Naive B cell (primary cell): ENCODE data around the gene VSTM2L. TPM values are rescaled to one million over a fixed set of nuclear protein-coding genes. Genes with fewer than 3 reads are reported as not detected.

Experiments
- ATAC-seq, 2 donors: fragments of 150-1000 bp; cut with Tn5 transposase; 2 replicates each; pipeline ENCODE4 v1.10.0; 2021; ENCODE audit warnings: low read depth in 2 of 2, mild to moderate bottlenecking in 2 of 2, moderate library complexity in 2 of 2
- DNase-seq: peaks from one replicate; pipeline ENCODE4 v3.0.0; 2022
- H3K27ac Mint-ChIP-seq, 6 donors: one replicate each; pipeline ENCODE4 v1.8.0; 2020 to 2022; ENCODE audit warnings: mild to moderate bottlenecking in 6 of 6, mixed read lengths in 6 of 6, moderate library complexity in 5 of 6, inconsistent platforms in 2 of 6
- H3K27me3 Mint-ChIP-seq, 3 donors: one replicate each; pipeline ENCODE4 v1.8.0; 2021 to 2022; ENCODE audit warnings: mixed read lengths in 3 of 3, mild to moderate bottlenecking in 1 of 3
- H3K36me3 Mint-ChIP-seq, 2 donors: one replicate each; pipeline ENCODE4 v1.8.0; 2020 to 2022; ENCODE audit warnings: mixed read lengths in 2 of 2, inconsistent platforms in 1 of 2, mild to moderate bottlenecking in 1 of 2
- H3K4me1 Mint-ChIP-seq, 3 donors: one replicate each; pipeline ENCODE4 v1.8.0; 2020 to 2022; ENCODE audit warnings: mixed read lengths in 3 of 3, inconsistent platforms in 1 of 3, mild to moderate bottlenecking in 1 of 3, moderate library complexity in 1 of 3
- H3K4me3 Mint-ChIP-seq, 8 donors: one replicate each; pipeline ENCODE4 v1.8.0; 2020 to 2022; ENCODE audit warnings: mild to moderate bottlenecking in 8 of 8, mixed read lengths in 8 of 8, moderate library complexity in 8 of 8, inconsistent platforms in 2 of 8
- H3K9me3 Mint-ChIP-seq, 7 donors: one replicate each; pipeline ENCODE4 v1.8.0; 2020 to 2022; ENCODE audit warnings: mixed read lengths in 7 of 7, mild to moderate bottlenecking in 5 of 7, inconsistent platforms in 2 of 7, moderate library complexity in 1 of 7
- polyA plus RNA-seq, 6 donors: library from polyadenylated mRNA; unstranded; fragments of 300-500 nt; fragmentation: Illumina TruSeq; gene quantifications; one replicate each; pipeline ENCODE4 v1.2.3, GENCODE V29; 2021; ENCODE audit warnings: low read depth in 6 of 6

VSTM2L gene
- polyA plus RNA-seq, 6 donors from 2014 or later, result not detected

DNA sequence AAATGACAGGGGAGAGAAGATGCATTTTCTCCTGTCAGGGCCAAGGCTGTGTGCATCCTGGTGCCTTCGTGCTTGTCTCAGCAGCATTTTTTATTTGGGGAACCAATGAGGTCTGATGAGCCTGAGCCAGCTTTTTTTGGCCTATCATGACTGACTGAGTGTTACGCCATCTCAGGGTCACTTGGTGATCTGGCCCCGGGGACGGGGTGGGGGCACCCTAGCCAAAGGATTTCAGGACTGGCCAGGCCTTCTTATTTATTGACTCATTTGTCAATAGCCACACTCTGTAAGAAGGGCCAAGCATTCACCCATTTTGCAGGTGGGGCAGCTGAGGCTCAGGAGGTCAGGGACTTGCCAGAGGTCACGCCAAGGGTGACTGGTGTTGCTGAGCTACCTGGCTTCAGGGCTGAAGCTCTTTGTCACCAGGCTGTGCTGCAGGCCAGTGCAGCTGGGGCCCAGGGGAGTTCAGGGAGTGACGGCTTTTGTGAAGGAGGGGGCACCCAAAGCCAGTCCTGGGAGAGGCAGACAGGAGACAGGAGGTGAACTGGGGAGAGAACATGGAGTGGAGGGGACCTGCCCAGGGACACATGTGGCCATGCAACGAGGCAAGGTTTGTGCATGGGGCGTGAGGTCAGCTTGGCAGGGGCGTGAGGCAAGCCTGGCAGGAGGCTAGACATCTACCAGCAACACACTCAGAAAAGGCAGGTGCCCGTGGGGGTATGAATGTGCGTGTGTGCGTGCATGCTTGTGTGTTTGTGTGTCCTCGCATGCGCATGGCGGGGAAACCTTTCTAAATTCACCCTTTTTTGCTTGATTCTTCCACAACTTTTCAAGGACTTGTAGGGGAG is 31.1 kb downstream of the VSTM2L start:
- H3K36me3 Mint-ChIP-seq, result no peaks in the 10 kb centered on the region
- H3K9me3 Mint-ChIP-seq, result no peaks in the 10 kb centered on the region
- no peak overlapping the region for H3K27ac Mint-ChIP-seq
- peaks cover 4 to 34% (median 31%) of the 10 kb centered on the region in 3 donors for H3K27me3 Mint-ChIP-seq
- no peaks in the 10 kb centered on the region for H3K4me1 Mint-ChIP-seq
- H3K4me3 Mint-ChIP-seq, result no peak overlapping the region
- ATAC-seq (no peak), DNase-seq (no peak)

DNA sequence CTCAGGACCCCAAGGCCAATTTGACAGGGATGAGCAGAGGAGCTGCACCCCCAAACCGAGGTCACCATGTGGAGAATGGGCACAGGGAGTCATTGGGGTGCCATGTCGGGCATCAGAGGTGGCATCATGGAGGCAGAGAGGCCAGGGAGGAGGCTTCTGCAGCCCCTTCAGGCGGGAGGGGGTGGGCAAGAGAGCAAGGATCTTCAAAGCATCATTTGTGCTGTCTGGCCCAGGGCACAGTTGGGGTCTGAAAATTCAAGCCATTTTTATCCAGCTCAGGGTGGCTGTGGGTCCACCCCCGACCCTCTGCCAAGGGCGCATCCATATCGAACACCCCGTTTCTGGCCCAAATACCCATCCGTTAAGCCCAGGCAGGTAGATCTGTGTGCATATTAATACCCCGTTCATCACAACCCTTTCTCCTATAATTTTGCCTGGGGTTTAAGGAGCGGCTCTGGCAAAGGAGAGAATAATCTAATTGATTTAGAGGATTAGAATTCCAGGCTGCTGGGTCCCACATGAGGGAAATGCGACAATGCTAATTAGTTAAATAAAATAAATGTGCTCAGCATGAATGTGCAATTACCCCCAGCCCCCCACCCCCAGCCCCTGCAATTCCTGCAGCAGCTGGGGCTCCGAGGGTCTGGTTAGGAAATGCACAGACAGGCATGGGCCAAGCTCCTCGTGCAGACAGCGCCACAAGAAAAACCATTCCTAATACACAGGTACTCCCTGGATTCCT is 31.9 kb downstream of the VSTM2L start:
- peaks cover 4 to 27% (median 24%) of the 10 kb centered on the region in 3 donors for H3K27me3 Mint-ChIP-seq
- ATAC-seq, result no peak

DNA sequence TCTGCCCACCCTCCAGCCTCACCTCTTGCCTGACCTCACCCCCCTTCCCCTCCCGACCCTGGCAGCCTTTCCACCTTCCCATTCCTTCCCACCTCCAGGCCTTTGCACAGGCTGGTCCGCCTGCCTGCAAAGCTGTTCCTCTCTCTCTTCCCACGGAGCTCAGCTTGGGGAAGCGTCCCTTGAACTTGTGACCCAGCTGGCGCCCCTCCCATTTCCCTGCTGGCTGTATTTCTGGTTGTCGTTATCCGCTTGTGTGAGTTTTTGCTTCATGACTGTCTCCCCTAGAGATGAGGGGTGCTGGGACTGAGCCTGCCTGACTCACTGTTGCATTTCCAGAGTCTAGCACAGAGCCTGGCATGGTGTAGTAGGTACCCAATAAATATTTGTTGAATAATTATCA is 32.5 kb downstream of the VSTM2L start:
- Mint-ChIP-seq H3K27me3 (peaks cover 4 to 21% (median 21%) of the 10 kb centered on the region in 3 donors), H3K4me1 (peaks cover 0 to 2% (median 0%) of the 10 kb centered on the region in 3 donors), H3K36me3 (no peaks in the 10 kb centered on the region), H3K27ac (peak overlapping the region in 1 of 6 donors; percentile 15), H3K4me3 (no peak overlapping the region), H3K9me3 (peaks cover 0 to under 1% (median 0%) of the 10 kb centered on the region in 7 donors)
- ATAC-seq (no peak), DNase-seq (no peak)

More for the DNA sequence above, 31.9 kb downstream of the VSTM2L start:
- Mint-ChIP-seq H3K9me3 (no peaks in the 10 kb centered on the region), H3K4me1 (peaks cover 0 to 2% (median 0%) of the 10 kb centered on the region in 3 donors), H3K4me3 (no peak overlapping the region), H3K36me3 (no peaks in the 10 kb centered on the region), H3K27ac (no peak overlapping the region)
- no peak for DNase-seq

DNA sequence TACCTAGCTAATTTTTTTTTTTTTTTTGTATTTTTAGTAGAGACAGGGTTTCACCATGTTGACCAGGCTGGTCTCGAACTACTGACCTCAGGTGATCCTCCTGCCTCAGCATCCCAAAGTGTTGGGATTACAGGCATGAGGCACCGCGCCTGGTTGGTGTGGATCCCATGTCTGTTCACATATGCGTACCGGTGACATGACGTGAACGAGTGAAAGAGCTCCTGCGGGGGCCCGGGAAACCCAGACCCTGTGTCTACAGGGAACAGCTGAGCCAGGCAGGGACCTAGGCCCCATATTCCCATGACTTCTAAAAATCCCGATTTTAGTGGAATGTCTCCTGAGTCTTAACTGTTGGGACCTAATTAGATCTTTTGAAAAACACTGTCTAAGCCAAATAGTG is 33.1 kb downstream of the VSTM2L start:
- Mint-ChIP-seq H3K27me3 (peaks cover 4 to 23% (median 15%) of the 10 kb centered on the region in 3 donors), H3K4me3 (no peak overlapping the region), H3K27ac (no peak overlapping the region), H3K9me3 (peaks cover 0 to 3% (median 0%) of the 10 kb centered on the region in 7 donors), H3K4me1 (peaks cover 0 to 2% (median 0%) of the 10 kb centered on the region in 3 donors), H3K36me3 (no peaks in the 10 kb centered on the region)
- DNase-seq, result no peak
- no peak for ATAC-seq

DNA sequence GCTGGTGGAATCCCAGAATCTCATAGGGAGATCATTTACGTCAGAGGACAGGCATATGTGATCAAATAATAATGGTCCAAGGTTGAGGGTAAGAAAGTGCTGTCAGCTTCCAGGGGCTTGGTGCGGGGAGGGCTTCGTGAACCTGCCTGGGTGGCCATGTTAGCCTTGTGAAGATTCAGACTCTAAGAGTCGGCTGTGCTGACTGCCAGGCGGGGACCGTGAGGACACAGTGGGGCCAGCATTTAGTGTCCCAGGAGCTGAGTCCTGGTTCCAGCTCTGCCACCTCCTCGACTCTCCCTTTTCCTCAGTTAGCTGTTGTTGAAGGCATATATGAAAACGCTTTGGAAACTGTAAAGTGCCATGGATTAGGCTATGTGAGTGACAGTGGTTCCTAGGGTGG is 33.5 kb downstream of the VSTM2L start:
- DNase-seq, result no peak
- Mint-ChIP-seq H3K36me3 (no peaks in the 10 kb centered on the region), H3K4me3 (no peak overlapping the region), H3K27me3 (peaks cover 4 to 22% (median 11%) of the 10 kb centered on the region in 3 donors), H3K9me3 (peaks cover 0 to 3% (median 0%) of the 10 kb centered on the region in 7 donors), H3K27ac (no peak overlapping the region), H3K4me1 (peaks cover 0 to 2% (median 0%) of the 10 kb centered on the region in 3 donors)
- no peak for ATAC-seq

DNA sequence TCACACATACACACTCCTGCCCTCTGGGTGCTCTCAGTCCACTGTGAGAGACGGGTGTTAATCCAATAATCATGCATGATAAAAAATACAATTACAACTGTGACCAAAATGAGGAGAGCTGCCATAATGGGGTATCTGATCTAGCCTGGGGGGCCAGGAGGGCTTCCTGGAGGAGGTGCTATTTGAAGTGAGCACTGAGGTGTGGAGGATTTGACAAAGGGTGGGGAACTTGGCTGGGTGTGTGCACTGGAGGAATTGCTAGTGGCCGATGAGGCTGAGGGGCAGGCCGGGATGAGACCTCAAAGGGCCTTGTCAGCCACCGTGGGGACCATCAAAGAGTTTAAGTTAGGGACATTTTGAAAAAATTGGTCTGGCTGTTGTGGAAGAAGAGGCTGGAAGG is 34.8 kb downstream of the VSTM2L start:
- DNase-seq, result no peak
- peaks cover 0 to 2% (median 0%) of the 10 kb centered on the region in 3 donors for H3K4me1 Mint-ChIP-seq
- peak overlapping the region in 1 of 8 donors; percentile 17 for H3K4me3 Mint-ChIP-seq
- no peak for ATAC-seq
- no peaks in the 10 kb centered on the region for H3K36me3 Mint-ChIP-seq
- peak overlapping the region in 2 of 6 donors; percentile 3 to 38 for H3K27ac Mint-ChIP-seq
- H3K27me3 Mint-ChIP-seq, result peaks cover under 1 to 13% (median 7%) of the 10 kb centered on the region in 3 donors
- H3K9me3 Mint-ChIP-seq, result peaks cover 0 to 8% (median 0%) of the 10 kb centered on the region in 7 donors

DNA sequence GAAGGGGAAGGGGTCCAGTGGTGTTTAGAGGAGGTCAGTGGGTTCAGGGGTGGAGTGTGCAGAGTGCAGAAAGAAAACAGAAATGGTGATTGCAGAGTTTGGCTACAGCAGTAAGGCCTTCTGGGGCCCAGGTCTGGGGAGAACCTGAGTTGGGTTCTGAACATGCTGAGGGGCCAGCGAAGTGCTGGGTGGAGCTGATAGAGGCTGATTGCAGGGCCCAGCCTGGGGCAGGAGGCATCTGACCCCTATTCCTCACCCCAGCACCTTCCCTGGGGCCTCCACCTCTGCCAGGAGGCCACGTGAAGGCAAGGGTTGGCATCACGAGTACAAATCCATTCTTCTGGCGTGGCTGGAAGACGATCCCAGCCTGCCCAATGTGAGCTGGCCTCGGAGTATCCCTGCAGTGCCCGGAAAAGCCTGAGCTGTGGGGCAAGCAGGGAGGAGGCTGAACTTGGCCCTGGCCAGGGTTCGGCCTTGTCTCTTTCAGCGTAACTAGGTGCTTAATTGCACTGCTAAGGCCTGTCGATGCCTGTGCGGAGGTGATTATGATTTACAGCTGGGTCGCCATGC is 35.3 kb downstream of the VSTM2L start:
- DNase-seq (no peak), ATAC-seq (no peak)
- Mint-ChIP-seq H3K27me3 (peaks cover 0 to 12% (median 7%) of the 10 kb centered on the region in 3 donors), H3K4me1 (peaks cover 0 to 2% (median 0%) of the 10 kb centered on the region in 3 donors), H3K36me3 (no peaks in the 10 kb centered on the region), H3K27ac (peak overlapping the region in 1 of 6 donors; percentile 2), H3K4me3 (no peak overlapping the region), H3K9me3 (peaks cover 0 to 8% (median 0%) of the 10 kb centered on the region in 7 donors)

DNA sequence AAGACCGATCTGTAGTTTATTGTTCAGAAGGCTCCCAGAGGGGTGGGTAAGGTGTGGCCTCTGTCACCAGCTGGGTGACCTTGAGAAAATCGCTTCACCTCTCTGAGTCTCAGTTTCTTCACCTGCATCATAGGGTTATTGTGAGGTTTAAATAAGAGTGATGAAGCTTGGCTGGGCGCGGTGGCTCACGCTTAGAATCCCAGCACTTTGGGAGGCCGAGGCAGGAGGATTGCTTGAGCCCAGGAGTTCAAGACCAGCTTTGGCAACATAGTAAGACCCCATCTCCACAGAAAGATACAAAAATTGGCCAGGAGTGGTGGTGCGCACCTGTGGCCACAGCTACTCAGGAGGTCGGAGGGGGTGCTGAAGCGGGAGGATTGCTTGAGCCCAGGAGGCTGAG is 36.0 kb downstream of the VSTM2L start:
- DNase-seq (no peak), ATAC-seq (no peak)
- peaks cover 0 to 8% (median 0%) of the 10 kb centered on the region in 7 donors for H3K9me3 Mint-ChIP-seq
- no peak overlapping the region for H3K27ac Mint-ChIP-seq
- no peaks in the 10 kb centered on the region for H3K36me3 Mint-ChIP-seq
- H3K27me3 Mint-ChIP-seq, result peaks cover 0 to 10% (median 7%) of the 10 kb centered on the region in 3 donors
- peak overlapping the region in 1 of 8 donors; percentile 68 for H3K4me3 Mint-ChIP-seq
- peaks cover 0 to 2% (median 0%) of the 10 kb centered on the region in 3 donors for H3K4me1 Mint-ChIP-seq

DNA sequence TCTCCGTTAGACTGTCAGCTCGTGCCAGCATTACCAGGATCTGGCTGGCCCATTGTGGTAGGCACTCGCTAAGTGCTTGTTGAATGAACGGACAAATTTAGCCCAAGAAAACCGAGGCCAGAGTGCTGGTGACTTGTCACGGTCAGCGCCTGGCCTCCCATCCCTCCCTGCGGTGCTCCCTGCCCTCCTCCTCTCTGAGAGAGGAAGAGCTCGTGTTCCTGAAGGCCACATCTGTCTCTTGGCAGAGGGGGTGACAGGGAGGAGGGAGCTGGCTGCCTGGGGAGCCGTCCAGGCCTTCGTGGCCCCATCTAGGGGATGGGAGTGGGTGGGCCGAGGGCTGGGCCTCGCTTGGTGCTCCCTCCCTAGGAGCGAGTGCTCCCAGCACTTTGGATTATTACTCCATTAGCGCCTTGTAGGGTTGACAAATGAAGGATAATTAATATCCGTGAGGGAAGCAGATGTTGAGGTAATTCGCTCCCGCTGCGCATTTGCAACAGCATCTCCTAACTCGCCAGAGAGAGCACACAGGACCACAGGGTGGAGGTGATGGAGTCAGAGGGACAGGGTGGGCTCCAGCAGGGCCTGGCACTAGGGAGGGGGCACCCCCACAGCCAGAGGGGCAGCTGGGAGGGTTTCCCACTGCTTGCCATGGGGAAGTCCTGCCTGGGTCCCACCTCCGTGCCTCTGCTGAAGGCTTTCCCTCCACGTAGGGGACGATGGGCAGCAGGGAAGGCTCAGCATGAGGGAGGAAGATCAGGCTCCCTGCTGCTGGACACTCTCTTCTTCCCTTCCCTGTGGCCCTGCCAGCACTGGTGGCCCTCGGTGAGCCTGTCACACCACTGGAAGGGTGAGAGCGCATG is 37.0 kb downstream of the VSTM2L start:
- Mint-ChIP-seq H3K27ac (no peak overlapping the region), H3K36me3 (no peaks in the 10 kb centered on the region), H3K4me1 (peaks cover 0 to 2% (median 0%) of the 10 kb centered on the region in 3 donors), H3K4me3 (peak overlapping the region in 1 of 8 donors; percentile 19), H3K27me3 (peaks cover 0 to 7% (median 7%) of the 10 kb centered on the region in 3 donors), H3K9me3 (peaks cover 0 to 8% (median 0%) of the 10 kb centered on the region in 7 donors)
- no peak for DNase-seq
- ATAC-seq, result no peak

DNA sequence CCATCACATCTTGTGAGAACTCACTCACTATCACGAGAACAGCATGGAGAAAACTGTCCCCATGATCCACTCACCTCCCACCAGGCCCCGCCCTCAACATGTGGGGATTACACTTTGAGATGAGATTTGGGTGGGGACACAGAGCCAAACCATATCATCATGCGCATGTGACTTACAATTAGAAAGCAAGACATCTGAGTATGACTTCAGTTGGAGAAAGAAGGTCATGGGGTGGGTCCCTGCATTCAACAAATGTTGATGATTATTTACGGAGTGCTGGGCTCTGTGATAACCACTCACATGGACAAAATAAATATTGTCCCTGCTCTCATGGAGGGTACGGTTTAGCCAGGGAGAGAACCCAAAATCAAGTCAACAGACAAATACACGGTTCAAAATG is 37.9 kb downstream of the VSTM2L start:
- DNase-seq (no peak), ATAC-seq (no peak)
- Mint-ChIP-seq H3K4me3 (no peak overlapping the region), H3K27me3 (peaks cover 0 to 7% (median 7%) of the 10 kb centered on the region in 3 donors), H3K27ac (no peak overlapping the region), H3K36me3 (no peaks in the 10 kb centered on the region), H3K4me1 (peaks cover 0 to 2% (median 0%) of the 10 kb centered on the region in 3 donors), H3K9me3 (peaks cover 0 to 8% (median 0%) of the 10 kb centered on the region in 7 donors)

DNA sequence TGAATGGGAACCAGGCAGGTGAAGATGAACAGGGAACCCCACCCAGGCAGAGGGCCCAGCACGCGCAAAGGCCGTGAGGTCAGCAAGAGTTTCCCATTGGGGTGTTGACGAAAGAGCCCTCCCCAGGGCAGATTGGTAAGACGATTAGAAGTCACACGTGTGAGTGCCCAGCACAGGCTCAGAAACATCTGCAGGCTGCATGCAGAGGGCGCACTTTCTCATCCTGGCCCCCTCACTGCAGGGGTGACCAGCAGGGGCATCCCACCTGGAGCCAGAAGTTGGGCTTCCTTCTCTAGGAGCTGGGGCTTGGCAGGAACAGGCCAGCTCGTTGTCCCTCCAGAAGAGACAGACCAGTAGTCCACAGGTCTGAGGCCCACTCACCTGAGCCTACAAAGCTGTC is 38.4 kb downstream of the VSTM2L start:
- H3K4me1 Mint-ChIP-seq, result peaks cover 0 to 2% (median 0%) of the 10 kb centered on the region in 3 donors
- peaks cover 0 to 8% (median 8%) of the 10 kb centered on the region in 3 donors for H3K27me3 Mint-ChIP-seq
- peaks cover 0 to 8% (median 0%) of the 10 kb centered on the region in 7 donors for H3K9me3 Mint-ChIP-seq
- no peak overlapping the region for H3K4me3 Mint-ChIP-seq
- DNase-seq (no peak), ATAC-seq (no peak)
- no peaks in the 10 kb centered on the region for H3K36me3 Mint-ChIP-seq
- H3K27ac Mint-ChIP-seq, result no peak overlapping the region

DNA sequence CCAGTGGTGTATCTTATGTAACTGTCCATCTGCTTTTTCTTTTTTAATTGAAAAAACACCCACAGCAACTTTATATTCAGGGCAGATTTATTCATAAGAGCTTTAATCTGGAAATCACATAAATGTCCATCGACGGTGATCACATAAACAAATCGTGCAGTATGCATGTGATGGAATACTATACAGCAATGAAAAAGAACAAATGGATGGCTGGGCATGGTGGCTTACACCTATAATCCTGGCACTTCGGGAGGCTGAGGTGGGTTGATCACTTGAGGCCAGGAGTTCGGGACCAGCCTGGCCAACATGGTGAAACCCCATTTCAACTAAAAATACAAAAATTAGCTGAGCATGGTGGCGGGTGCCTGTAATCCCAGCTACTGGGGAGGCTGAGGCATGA is 39.1 kb downstream of the VSTM2L start:
- Mint-ChIP-seq H3K4me3 (no peak overlapping the region), H3K4me1 (peaks cover 0 to 2% (median 0%) of the 10 kb centered on the region in 3 donors), H3K36me3 (no peaks in the 10 kb centered on the region), H3K9me3 (peaks cover 0 to 8% (median 0%) of the 10 kb centered on the region in 7 donors), H3K27me3 (peaks cover 0 to 15% (median 11%) of the 10 kb centered on the region in 3 donors), H3K27ac (no peak overlapping the region)
- DNase-seq (no peak), ATAC-seq (no peak)
